HG03066 (cell line): ENCODE results near the gene PI4KA.
"Not testable (repeated sequence)": the region's sequence is repeated elsewhere in the genome, so short reads cannot be mapped to it uniquely, and the experiment has no call there.

Source experiments
- ATAC-seq: cut with Tn5 transposase; IDR thresholded peaks from one replicate; pipeline ENCODE4 v1.9.1; 2021; ENCODE audit warnings: low read depth; ENCODE audit not compliant: unreplicated experiment

Gene PI4KA

DNA sequence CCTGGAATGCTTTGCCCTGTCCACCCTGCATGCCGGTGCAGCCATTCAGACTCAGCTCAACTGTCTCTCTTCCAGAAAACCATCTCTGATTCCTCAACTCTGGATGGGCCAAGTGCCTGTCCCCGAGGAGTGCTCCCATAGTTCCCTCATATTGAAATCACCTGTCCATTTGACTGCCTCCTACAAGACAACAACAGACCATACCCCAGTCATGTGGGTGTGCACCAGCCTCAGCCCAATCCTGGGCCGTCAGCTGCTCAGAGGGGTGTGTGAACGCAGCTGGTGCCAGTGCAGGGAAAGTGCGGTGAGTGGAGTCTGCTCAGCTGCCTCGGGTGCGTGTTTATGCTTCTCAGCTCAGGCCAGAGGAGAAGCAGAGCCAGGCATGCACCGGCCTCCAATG, 126.2 kb downstream of the PI4KA start:
- ATAC-seq: not testable (repeated sequence)

DNA sequence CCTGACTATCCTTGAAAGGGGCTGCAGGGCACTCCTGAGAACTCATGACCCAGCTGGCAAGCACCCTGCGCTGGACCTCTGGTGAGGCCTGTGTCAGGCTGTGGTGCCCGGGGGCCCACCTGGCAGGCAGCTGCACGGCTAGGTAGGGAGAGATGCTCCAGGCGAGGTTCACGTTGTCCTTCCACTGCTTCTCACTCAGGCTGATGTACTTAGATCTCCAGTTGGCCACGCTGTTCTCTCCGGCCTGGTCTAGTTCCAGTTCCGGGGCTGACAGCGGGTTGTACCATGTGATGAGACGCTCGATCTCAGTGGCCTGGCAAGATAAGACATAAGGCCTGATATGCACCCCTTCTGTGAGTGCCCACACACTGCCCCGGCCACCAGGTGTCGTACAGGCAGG, 129.4 kb downstream of the PI4KA start:
- no peak for ATAC-seq

DNA sequence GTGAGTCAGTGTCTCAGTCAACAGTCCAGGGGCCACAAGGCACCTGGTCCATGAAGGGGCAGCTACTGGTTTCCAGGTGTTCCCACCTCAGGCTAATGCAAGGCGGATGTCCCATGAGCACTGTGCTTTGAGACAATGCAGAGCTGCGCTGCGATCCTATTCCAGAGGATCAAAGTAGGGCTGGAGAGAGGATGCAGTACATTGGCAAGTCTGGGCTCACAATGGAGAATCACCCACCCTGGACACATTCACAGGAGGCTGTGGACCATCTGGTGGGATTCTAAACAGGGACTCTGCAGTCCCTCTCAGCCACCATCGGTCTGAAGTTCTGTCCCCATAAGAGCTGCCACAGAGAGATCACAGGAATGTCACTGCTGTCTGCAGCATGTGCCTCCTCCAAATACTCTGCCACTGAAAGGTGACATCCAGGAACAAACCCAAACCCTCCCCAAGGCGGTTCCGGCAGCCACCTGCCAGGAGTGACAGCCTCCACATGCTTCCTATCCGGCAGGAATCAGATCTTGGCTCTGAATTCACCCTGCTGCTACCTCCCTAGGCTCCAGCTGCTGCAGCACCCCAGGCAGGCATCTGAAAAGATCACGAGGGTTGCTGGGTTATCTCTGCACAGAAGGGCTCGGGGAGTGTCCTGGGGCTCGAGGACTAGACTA, 130.0 kb downstream of the PI4KA start:
- ATAC-seq: no peak

DNA sequence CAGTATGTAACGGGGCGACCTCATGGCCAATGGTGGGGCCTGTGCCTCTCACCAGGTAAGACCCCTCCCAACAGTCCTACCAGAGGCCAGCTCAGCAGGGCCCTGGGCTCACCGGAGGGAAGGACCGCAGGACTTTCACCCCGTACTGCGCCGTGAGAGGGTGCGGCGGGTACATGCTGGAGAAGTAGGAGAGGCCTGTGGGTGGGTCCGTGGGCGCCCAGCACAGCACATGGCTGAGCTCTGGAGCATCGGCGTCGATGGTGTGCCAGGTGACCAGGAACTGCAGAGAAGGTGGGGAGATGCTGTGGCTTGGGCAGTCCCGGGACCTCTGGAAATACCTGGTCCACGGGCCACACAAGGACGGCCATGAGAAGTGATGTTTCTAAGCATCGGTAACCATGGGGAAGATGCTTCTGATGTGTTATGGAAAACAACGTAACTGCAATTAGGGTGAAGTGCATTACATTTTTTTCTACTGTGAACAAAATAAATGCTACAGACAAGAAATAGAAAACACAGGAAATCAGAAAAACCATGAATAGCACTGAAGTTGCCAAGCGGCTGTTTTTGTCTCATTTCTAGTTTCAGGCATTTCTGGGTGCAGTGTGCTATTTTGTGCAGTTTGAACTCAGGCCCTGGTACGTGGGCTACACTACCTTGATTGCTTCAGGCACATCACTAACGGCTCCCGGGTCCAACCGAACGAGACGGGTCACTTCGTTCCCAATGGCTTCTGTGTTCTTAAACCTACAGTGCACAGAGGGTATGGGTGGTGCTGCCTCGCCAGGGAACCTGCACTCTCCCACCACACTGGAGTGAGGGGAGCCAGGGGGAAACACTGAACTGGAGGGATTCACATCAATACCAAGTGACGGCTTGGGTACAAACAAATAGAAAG, 131.2 kb downstream of the PI4KA start:
- no peak for ATAC-seq

DNA sequence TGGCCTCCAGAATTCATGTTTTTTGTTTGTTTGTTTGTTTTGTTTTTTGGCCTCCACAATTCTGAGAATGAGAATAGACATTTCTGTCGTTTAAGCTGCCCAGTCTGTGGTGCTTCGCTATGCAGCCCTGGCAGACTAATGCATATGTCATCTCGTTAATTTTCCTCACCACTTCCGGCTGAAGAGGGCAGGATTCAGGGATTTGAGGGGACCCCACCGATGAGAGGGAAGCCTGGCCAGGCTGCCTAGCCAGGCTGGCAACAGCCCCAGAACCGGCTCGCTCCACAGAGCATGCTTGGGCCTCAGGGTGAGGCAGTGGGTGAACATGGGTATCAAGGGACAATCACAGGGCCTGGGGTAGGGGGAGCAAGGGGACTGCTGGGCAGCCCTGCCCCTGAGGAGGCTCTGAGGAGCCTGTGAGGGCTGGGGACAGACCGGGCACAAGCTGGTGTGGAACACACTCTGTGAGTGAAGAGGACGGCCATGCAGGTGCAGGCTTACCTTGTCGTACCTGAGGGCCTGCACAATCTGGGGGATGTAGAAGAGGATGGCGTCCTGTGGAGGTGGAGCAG, 132.5 kb downstream of the PI4KA start:
- no peak for ATAC-seq

DNA sequence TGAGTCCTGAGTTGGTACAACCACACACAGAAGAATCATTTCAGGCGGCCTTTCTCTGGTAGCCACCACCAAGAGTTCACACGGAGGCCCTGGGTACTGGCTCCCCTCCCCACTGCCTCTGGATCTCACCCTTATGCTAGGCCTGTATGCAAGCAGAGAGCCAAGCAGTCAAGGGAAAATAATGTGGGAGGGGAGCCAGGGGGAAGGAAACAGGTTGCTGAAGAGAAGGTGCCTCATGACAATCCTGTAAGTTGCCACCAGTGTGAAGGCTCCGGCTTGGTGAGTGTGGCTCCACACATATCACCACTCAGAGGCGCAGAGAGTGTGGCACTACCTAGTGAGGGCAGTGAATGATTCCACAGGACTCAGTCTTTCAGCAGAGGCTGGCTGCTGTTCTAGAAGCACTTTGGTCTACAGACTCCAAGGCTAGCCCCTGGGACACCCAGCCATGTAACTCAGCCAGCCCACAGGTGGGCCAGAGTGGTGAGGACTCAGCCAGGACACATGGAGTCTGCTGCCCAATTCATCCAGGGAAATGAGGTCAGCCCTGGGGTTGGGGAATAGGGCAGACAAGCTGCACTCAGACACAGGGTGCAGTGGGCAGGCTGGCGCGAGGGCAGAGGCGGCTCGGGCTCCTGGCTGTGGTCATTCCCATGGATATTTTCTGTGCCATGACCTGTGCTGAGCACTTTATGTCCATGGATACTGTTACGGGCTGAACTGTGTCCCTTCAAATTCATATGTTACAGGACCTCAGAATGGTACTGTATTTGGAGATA, 133.7 kb downstream of the PI4KA start:
- no peak for ATAC-seq

DNA sequence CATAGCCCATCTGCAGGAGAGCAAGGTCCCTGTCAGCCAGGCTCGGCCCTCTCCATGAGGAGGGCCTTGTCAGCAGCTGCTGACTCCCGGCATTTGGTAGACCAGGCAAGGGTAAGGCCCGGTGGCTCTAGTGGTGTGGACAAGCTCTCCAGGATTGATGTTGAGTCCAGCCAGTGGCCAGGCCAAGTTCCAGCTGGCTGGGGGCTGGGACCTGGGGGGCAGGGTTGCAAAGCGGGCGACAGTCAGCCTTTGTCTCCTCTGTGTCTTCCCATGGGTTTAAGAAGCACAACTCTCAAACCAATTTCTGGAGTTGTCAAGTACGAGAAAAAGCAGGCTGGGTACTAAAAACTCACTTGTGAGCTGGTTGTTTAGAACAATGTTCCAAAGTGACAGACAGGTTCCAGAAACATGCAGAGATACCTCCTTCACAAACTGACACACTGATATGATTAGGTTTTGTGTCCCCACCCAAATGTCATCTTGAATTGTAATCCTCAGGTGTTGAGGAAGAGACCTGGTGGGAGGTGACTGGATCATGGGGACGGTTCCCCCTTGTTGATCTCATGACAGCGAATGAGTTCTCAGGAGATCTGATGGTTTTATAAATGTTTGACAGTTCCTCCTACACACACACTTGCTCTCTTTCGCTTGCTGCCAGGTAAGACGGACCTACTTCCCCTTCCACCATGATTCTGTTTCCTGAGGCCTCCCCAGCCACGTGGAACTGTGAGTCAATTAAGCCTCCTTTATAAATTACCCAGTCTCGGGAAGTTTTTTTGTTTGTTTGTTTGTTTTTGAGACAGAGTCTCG, 137.0 kb downstream of the PI4KA start:
- no peak for ATAC-seq

DNA sequence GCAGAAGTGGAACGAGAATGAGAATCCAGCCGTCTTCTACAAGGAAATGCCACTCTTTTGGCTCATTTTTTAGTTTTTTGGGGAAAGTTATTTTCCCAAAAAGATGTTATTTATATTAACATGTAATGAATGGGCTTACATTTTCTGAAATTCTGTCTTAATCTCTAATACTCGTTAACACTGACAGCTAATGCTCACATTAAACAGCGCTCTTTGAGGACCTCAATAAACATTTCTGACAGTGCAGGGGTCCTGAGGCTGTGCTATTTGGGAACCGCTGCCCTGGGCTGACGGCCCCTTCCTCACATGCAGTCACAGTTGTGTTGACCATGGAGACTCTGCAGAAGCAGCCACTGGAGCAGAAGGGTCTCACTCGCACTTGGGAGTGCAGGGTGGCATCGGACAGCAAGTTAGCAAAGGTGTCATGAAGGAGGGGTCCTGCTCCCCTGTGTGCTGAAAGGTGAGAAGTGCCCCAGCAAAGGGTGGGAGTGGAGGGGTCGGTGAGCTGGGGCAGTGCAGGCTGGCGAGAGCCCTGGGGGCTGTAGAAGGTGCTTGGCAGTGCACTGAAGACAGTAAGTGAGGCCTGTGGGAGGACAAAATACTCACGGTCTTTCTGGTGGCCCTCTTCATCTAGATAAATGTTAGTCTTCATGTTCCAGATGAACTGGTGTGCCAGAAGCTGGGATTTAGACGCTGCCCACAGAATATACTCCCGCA, 137.8 kb downstream of the PI4KA start:
- ATAC-seq: no peak

DNA sequence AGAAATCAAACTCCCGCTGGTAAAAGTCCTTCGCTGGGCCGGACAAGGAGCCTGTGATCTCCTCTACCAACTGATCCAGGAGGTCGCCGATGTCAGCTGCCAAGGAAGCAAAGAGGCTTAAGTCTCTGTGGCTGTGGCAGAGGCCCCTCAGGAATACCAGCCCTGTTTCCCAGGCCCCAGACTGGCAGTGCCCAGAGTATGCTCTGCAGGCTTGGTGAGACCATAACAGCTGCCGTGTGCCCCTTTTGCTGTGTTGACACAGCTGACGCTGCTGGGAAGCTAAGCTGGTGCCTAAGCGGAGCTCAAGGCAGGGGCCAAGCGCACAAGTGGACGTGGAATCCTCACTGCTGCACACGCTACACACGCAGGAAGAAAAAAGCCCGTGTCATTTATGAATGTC, 139.9 kb downstream of the PI4KA start:
- ATAC-seq: not testable (repeated sequence)

DNA sequence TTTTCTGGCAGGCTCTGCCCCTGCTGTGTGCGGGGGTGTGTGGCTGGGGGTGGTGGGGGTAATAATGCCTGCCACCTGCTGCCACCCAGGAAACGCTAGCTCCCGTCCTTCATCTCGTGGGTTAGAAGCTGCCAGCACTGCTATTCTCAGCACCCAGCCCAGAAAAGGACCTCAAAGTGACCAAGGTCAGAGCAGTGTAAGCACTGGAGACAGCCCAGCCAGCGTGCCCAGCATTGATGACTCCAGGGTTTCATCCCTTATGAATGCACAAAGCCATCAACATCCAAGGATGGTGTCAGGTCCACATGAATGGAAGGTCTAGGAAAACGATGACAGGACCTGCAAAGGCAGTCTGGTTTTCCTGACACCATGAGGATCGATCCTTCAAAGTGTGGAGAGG, 140.6 kb downstream of the PI4KA start:
- not testable (repeated sequence) for ATAC-seq

DNA sequence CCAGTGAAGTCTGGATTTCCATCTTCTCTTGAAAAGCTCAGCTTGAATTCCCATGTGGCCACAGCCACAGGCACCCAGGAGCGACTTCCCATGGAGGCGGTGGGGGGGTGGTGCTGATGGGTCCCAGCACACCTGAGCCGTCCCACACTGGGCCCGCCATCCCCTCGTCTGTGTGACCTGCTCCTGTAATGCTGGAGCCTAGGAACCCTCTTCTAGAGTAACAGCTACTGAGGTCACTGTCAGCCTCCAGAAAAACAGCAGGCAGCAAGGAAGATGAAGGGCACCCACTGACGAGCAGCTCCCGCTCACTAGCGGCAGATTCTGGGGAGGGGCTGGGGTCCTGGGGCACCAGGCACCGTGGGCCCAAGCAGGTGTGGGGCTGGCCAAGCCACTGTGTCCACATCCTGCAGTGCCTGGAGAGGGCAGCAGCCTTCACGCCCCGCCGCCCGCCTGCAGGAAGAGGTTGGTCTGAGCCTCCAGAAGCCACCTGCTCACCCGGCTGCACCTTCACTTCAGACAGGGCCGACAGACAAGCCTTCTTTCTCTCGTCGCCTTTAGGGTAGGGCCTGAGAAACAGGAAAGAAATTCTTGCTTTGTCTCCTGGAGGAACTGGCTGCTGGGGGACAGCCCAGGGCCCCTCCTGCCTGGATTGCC, 141.3 kb downstream of the PI4KA start:
- ATAC-seq: not testable (repeated sequence)

DNA sequence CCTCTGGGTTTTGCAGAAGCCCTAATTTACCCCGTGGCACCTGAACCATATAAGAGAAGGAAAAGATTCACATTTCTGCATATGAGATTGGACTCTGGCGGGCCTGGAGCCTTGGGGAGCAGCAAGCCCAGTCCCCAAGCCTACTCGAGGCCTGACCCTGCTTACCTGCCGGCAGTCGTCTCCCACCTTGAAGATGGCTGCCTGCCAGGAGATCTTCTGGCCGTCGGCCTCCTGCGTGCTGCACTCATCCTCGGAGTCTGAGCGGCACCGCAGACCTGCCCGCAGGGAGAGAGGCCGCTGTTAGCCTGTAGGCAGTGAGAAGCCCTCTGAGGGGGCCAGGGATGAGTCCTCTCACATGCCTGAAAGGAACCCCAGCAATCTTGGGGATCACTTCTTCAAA, 145.5 kb downstream of the PI4KA start:
- ATAC-seq: not testable (repeated sequence)

DNA sequence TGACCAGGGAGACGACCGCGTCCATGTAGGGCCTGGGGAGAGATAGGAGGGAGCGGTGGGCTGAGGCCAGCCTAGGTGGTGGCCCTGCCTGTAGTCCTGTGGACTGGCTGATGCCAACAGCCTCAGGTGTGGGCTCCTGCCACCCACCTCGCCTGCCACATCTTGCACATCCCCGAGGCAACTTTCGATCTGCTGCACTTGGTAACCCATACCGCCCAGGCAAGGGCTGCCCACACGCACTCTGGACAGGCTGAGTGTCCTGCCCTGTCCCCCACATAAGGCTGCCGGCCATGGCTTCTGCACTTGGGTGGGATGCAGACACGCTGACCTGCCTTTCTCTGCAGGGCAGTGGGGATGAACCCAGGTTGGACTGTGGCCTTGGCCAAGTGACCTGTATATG, 148.6 kb downstream of the PI4KA start:
- not testable (repeated sequence) for ATAC-seq

DNA sequence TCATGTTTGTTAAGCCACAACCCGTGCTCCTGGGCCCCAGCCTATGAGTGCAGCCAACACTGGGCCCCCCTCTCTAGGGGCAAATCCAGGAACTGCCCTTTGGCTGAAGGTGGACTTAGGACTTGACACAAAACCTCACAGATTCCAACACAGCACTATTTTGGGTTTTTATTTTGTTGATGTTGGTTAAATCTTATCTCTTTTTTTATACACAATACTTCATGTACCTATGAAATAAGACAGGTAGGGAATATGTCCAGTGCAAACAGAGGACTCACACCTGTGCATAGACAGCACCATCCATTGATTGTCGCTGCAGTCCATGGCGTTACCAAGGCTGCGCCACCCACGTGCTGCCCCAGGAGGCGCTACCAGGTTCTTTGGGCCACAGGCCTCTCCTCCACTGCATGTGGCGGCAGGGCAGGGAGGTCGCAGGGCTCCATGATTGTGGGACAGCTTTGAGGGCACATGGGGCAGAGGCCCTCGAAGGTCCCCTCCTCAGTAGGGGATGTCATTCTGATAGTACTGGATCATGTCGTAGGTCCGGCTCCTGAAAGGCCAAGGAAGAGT, 151.0 kb downstream of the PI4KA start:
- ATAC-seq: not testable (repeated sequence)

DNA sequence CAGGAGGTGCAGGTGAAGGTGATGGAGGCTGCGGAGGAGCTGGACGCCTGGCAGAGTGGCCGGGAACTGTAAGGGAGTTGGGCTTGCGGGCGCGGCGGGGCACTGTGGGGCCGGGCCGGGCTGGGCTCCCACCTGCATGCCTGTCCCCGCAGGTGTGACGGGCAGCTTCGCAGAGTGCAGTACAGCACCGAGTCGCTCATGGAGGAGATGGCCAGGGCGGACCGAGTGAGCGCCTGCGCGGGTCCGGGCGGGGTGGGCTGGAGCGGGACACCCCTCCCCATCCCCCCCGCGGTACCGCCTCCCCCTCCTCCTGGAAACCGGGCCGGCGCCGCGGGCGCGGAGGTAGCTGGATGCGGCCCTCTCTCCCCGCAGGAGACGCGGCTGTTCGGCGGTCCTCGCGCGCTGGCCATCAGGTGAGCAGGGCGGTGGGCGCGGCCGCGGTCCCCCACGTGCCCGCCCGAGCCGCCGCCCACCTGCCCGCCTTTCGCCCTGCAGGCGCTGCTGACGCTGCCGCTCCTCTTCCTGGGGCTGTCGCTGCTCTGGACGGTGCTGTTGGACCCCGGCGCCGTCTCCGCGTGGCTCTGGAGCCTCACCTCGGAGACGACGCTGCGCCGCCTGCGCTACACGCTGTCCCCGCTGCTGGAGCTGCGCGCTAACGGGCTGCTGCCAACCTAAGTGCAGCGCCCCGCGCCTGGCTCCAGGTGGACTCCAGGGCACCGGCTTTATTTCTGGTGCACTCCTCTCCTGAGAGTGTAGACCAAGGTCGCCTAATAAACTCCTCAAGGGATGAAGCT, 154.6 kb downstream of the PI4KA start:
- ATAC-seq: not testable (repeated sequence)

DNA sequence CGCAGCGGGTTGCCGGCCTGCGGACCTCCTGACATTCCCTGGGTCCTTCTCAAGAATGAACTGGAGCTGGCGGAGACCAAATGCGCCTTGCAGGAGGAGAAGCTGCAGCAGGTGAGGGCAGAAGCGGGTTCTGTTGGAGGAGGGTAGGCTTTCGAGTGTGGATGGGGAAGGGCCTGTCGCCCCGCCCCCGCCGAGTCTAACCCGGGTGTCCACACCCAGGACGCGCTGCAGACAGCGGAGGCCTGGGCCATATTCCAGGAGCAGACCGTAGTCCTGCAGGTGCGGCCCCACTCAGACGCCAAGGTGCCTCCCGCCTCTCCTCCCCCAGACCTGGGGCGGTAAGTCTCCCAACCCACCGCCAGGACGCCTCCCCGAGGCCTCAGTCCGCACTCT, 155.2 kb downstream of the PI4KA start:
- peak; percentile 27 for ATAC-seq

DNA sequence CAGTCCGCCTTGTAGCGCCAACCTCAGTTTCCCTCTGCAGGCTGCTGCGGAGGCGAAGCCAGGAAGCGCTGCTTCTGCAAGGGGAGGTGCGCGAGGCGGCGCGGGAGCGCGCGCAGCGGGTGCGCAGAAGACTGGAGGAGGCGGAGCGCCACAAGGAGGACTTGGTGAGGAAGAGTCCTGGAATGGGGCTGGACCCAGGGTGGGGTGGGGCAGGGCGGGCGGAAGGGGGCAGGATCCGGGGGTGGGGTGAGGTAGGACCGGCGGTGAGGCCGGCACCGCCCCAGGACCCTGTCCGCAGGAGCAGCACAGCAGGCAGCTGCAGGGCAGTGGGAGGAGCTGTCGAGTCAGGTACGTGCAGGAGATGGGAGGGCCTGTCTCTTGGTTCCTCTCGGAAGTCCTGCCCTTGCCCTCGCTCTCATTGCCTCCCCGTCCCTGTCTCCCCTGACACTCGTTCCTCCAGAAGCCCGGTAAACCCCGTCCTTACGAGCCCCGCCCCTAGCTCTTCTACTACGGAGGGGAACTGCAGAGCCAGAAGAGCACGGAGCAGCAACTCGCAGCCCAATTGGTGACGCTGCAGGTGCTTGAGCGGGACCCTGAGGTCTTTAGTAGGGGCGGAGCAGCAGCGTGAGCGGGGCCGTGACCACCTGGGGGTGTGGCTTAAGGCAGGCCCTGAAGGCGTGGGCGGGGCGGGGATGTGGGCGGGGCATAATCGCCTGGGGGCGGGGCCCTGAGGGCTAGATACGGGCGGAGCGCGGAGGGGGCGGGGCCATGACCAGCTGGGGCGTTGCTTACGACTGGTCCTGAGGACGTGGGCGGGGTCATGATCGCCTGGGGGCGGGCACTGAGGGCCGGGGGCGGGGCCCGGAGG, 155.8 kb downstream of the PI4KA start:
- ATAC-seq: peak; percentile 68
